GM19023 (cell line): ENCODE measurements around the gene PHETA1.
"Not testable (repeated sequence)": the region's sequence is repeated elsewhere in the genome, so short reads cannot be mapped to it uniquely, and the experiment has no call there.

ENCODE experiments used
- ATAC-seq: cut with Tn5 transposase; IDR thresholded peaks from one replicate; pipeline ENCODE4 v1.9.1; 2021; ENCODE audit warnings: mild to moderate bottlenecking, moderate library complexity; ENCODE audit not compliant: unreplicated experiment

PHETA1 gene

GRCh38 chr12:111373231-111373630, 4.3 kb upstream of the PHETA1 start:
- not testable (repeated sequence) for ATAC-seq

- no peak for ATAC-seq
These were observed 763 bp upstream of the PHETA1 start for GRCh38 chr12:111369496-111370220.

GRCh38 chr12:111368291-111368787, 556 bp downstream of the PHETA1 start:
- ATAC-seq, result peak; percentile 20

GRCh38 chr12:111367661-111368221, 1.2 kb downstream of the PHETA1 start:
- ATAC-seq, result no peak

GRCh38 chr12:111366583-111366982, 2.3 kb downstream of the PHETA1 start:
- ATAC-seq, result no peak

GRCh38 chr12:111366075-111366474, 2.8 kb downstream of the PHETA1 start:
- no peak for ATAC-seq

GRCh38 chr12:111363578-111363977, 5.3 kb downstream of the PHETA1 start:
- no peak for ATAC-seq

- no peak for ATAC-seq
These were observed 6.0 kb downstream of the PHETA1 start for GRCh38 chr12:111362687-111363475.

- ATAC-seq, result no peak
These were observed 6.9 kb downstream of the PHETA1 start for GRCh38 chr12:111361717-111362576.

GRCh38 chr12:111361073-111361716, 7.7 kb downstream of the PHETA1 start:
- ATAC-seq, result no peak

- no peak for ATAC-seq
These were observed 8.5 kb downstream of the PHETA1 start for GRCh38 chr12:111360325-111360930.

GRCh38 chr12:111359914-111360276, 9.0 kb downstream of the PHETA1 start:
- no peak for ATAC-seq

GRCh38 chr12:111359231-111359913, 9.5 kb downstream of the PHETA1 start:
- no peak for ATAC-seq

GRCh38 chr12:111355201-111355925, 13.5 kb downstream of the PHETA1 start:
- ATAC-seq, result no peak

- no peak for ATAC-seq
These were observed 14.4 kb downstream of the PHETA1 start for GRCh38 chr12:111354511-111354910.

GRCh38 chr12:111353603-111354295, 15.1 kb downstream of the PHETA1 start:
- no peak for ATAC-seq

- ATAC-seq, result no peak
These were observed 15.9 kb downstream of the PHETA1 start for GRCh38 chr12:111353026-111353425.
